NCI-H2227 treated with DMSO at 0.1 percent for 48 hours (cell line): ENCODE measurements around the gene ENOX1.
"Not testable (repeated sequence)": the region's sequence is repeated elsewhere in the genome, so short reads cannot be mapped to it uniquely, and the experiment has no call there.

ENCODE experiments used
- DNase-seq: peaks from one replicate; lab custom pipeline; 2025; lab: John Stamatoyannopoulos, UW

The ENOX1 gene

GRCh38 chr13:43786766-43787517, at the start of gene ENOX1:
Gene ENOX1, minus strand, starts transcription at chr13:43786972.
- peak; percentile 53 for DNase-seq

- no peak for DNase-seq
Observed at GRCh38 chr13:43835701-43836100, 48.9 kb upstream of the ENOX1 start.

GRCh38 chr13:43831088-43831487, 44.3 kb upstream of the ENOX1 start:
- no peak for DNase-seq

DNA sequence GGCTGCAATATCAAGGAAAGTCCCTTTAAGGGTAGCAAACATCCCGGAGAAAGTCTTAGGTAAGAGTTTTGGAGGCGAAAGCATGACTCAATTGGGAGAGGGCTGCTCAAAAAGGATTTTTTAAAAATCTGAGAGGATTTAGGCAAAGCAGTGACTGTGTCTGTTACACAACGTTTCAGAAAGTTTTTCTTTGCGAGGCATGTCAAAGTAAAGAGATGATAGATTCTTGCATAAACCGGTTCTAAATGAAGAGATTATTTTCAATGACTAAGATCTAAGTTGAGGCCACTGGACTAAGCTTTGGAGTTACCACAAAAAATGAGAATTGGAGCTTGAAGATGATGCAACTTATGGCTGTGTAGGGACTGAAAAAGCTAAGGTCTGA, 43.7 kb upstream of the ENOX1 start:
- no peak for DNase-seq

DNA sequence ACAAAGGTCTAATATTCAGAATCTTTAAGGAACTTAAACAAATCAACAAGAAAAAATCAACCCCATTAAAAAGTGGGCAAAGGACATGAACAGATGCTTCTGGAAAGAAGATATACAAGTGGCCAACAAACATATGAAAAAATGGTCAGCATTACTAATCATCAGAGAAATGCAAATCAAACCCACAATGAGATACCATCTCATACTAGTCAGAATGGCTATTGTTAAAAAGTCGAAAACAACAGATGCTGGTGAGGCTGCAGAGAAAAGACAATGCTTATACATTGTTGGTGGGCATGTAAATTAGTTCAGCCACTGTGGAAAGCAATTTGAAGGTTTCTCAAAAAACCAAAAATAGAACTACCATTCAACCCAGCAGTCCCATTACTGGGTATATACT, 37.9 kb upstream of the ENOX1 start:
- not testable (repeated sequence) for DNase-seq

GRCh38 chr13:43822969-43823368, 36.2 kb upstream of the ENOX1 start:
- no peak for DNase-seq

DNA sequence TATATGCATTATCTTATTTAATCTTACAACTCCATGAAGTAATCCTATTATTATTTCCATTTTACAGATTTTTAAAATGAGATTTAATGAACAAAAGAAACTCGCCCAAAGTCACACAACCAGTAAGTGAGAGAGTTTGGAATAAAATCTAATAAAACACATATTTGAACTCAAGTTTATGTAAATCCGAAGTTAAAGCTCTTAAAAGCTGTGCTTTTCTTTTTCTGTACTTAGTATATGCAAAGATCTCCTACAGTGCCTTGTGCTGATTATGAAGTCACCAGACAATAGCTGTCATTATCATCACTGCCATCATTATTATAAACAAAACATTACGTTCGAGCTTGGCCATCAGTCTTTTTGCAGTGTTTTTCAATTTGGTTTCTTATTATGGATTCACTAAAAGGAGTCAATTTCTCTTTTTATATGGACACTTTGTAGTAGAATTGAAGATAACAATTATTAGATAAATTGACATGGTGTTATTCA, 29.7 kb upstream of the ENOX1 start:
- DNase-seq: no peak

GRCh38 chr13:43815204-43815603, 28.4 kb upstream of the ENOX1 start:
- no peak for DNase-seq

- no peak for DNase-seq
Observed at GRCh38 chr13:43808676-43809075, 21.9 kb upstream of the ENOX1 start.

- DNase-seq: no peak
Observed at GRCh38 chr13:43805681-43806128, 18.9 kb upstream of the ENOX1 start.

DNA sequence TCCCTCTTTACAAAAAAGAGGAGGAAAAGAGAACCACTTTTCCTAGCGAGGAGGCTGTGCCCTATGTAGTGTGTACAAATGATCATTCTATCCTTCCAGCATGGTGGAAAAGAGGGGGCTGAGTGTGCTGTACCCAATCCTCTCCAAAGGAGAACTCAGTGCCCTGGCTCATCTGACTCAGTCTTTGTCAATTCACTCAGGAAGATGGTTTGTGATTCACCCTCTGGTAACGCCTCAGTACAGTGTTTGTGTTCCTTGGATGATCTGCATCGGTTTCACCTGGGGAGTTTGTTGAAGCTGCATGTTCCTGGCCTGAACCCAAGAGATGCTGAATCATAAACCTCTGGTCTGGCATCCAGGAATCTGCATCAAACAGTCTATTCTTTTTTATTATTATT, 18.3 kb upstream of the ENOX1 start:
- no peak for DNase-seq

- DNase-seq: peak; percentile 62
Observed at GRCh38 chr13:43804461-43805070, 17.8 kb upstream of the ENOX1 start.

DNA sequence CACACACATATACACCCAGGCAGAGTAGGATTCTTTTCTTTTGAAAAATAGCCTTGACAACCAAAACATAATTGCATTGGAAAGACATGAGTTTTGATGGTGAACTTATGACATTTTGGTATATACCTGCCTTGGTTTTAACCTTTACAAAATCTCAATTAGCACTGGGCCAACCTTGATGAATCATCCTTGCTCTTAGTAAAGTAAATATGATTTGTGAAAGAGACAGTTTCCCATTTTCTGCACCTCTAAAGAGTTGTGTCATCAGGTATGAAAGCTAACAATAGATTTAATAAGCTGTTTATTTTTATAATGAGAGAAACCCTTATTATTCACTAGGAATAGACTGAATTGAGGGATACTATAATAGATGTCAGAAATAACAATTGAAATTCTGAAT, 15.7 kb upstream of the ENOX1 start:
- no peak for DNase-seq

GRCh38 chr13:43800828-43801227, 14.1 kb upstream of the ENOX1 start:
- DNase-seq: no peak

DNA sequence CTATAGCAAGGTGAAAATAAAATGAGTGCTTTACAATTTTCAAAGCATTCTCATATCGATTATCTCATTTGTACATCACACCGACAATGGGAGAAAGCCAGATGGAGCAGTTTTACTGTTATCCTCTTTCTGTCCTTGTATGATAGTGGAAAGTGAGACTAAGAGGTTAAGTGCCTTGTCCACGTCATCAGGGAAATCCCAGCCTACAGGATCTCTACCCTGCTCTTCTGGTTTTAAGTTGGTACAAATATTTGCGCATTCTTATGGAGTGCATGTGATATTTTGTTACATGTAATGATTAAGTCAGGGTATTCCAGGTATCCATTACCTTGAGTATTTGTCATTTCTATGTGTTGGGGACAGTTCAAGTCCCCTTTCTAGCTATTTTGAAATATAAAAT, 12.4 kb upstream of the ENOX1 start:
- DNase-seq: no peak

GRCh38 chr13:43797869-43798268, 11.1 kb upstream of the ENOX1 start:
- no peak for DNase-seq

DNA sequence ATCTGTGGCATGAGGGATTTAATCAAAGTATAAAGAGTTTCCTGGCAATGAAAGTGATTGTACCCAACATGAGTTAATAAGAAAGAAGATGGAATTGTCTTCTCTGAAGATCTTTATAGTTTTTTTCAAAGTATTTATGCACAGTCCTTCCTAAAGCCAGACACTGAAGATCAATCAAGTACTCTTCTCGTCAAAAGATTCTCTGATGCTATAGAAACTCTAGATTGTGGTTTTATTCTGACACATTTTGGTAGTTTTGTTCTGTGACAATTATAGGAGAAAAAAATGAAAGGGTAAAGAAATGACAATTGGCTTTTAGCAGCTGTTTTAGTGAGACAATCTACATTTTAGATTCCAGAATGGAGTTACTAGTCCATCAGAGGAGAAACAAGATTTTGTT, 10.4 kb upstream of the ENOX1 start:
- DNase-seq: no peak

GRCh38 chr13:43794416-43794815, 7.6 kb upstream of the ENOX1 start:
- DNase-seq: no peak

DNA sequence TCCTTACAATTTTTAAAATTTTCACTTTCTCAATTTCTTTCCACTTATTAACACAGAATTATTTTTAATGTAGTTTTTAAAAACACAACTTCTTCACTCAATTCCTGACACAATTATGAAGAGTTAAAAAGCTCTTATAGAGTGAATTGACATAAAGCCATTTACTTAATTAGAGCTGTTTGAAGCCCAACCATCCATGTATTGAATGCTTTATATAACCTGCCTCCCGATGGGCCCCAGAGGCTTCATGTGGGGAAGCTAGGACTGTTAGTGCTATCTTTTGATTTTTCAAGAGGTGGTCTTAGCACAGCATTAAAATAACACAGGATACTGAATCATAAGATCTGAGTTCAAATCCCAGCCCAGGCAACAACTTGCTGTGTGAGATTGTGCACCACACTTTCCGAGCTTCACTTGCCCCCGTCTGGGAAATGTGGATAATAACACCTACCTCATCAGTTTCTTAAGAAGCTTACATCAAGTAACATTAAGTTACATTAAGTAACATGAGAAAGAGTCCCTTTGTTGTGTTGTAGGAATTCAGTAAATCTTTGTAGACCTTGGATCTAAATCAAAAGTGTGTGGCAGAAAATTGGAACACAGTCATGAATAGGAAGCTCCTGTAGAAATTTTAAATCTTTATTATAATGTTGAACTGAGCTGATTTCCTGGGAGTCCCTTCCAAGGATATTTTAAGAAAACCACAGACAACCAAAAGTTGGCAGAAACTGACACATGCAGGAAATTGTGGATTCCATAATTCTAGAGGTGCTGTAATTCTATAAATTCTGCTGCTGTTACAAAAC, 5.5 kb upstream of the ENOX1 start:
- no peak for DNase-seq

- peak; percentile 37 for DNase-seq
Observed at GRCh38 chr13:43787997-43788396, 1.2 kb upstream of the ENOX1 start.

GRCh38 chr13:43787518-43787891, 733 bp upstream of the ENOX1 start:
- DNase-seq: no peak

DNA sequence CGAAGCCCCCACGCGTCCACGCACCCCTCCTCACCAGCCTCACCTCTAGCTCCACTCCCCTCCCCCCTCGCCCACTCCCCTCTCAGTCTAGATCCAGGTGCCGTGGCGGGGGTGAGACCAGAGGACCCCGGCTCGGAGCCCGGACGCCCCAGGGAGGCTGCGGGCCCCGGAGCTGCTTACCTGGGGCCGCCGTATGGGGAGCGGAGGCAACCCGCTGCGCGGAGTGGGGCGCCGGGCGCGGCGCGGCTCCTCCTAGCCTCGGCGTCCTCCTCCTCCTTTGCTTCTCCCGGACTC, 353 bp downstream of the ENOX1 start:
- no peak for DNase-seq
